Stimulated activated naive CD8-positive, alpha-beta T cell treated with anti-CD3 and anti-CD28 coated beads, Interleukin-15, amount 100 ng/mL, for 72 hours (primary cell): Measurements from ENCODE around the gene SIDT2.
"Not testable (repeated sequence)": the region's sequence is repeated elsewhere in the genome, so short reads cannot be mapped to it uniquely, and the experiment has no call there.

Source experiments
- ATAC-seq: fragments of 150-1000 bp; cut with Tn5 transposase; 2 replicates; pipeline ENCODE4 v1.10.0; 2021; ENCODE audit warnings: mild to moderate bottlenecking, moderate library complexity
- DNase-seq, 2 donors: peaks; one replicate each; pipeline ENCODE4 v3.0.0; 2021 to 2022
- H3K27ac Mint-ChIP-seq, 2 donors: one replicate each; pipeline ENCODE4 v1.8.0; 2022; ENCODE audit warnings: mild to moderate bottlenecking in 2 of 2, mixed read lengths in 2 of 2, moderate library complexity in 2 of 2
- H3K27me3 Mint-ChIP-seq: one replicate; pipeline ENCODE4 v1.8.0; 2022; ENCODE audit warnings: mixed read lengths
- H3K4me1 Mint-ChIP-seq: one replicate; pipeline ENCODE4 v1.8.0; 2022; ENCODE audit warnings: mild to moderate bottlenecking, mixed read lengths
- H3K4me3 Mint-ChIP-seq, 2 donors: one replicate each; pipeline ENCODE4 v1.8.0; 2022; ENCODE audit warnings: mild to moderate bottlenecking in 2 of 2, mixed read lengths in 2 of 2, moderate library complexity in 1 of 2
- H3K9me3 Mint-ChIP-seq, 2 donors: one replicate each; pipeline ENCODE4 v1.8.0; 2022; ENCODE audit warnings: mixed read lengths in 2 of 2

The SIDT2 gene

DNA sequence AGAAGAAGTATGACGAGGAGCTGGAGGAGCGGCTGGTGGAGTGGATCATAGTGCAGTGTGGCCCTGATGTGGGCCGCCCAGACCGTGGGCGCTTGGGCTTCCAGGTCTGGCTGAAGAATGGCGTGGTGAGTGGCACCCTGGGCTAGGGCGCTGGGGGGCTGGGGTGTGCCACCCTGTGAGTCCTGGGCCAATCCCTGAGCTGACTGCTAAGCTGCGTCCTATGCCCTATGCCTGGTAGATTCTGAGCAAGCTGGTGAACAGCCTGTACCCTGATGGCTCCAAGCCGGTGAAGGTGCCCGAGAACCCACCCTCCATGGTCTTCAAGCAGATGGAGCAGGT is 24.5 kb downstream of the SIDT2 start:
- Mint-ChIP-seq H3K9me3 (no peaks in the 10 kb centered on the region), H3K27me3 (no peaks in the 10 kb centered on the region), H3K27ac (peak overlapping the region in 1 of 2 donors; percentile 37), H3K4me1 (peaks cover 11% of the 10 kb centered on the region), H3K4me3 (no peak overlapping the region)
- DNase-seq (no peak), ATAC-seq (peak; percentile 10)

DNA sequence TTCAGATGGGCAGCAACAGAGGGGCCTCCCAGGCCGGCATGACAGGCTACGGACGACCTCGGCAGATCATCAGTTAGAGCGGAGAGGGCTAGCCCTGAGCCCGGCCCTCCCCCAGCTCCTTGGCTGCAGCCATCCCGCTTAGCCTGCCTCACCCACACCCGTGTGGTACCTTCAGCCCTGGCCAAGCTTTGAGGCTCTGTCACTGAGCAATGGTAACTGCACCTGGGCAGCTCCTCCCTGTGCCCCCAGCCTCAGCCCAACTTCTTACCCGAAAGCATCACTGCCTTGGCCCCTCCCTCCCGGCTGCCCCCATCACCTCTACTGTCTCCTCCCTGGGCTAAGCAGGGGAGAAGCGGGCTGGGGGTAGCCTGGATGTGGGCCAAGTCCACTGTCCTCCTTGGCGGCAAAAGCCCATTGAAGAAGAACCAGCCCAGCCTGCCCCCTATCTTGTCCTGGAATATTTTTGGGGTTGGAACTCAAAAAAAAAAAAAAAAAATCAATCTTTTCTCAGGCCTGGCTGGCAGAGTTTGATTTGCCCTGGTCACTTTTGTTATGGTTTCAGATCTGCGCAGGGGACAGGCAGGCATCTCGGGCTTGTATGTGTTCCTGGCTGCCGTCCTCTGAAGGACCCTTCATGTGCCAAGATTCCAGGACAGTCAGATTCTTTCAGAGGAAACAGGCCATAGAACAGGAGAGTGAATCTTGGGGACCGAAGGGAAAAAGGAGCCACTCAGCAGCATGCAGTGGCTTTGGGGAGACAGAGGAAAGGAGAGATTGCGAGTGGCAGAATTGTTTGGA is 25.9 kb downstream of the SIDT2 start:
- H3K27me3 Mint-ChIP-seq, result no peaks in the 10 kb centered on the region
- H3K4me3 Mint-ChIP-seq, result no peak overlapping the region
- H3K9me3 Mint-ChIP-seq, result no peaks in the 10 kb centered on the region
- peaks cover 11% of the 10 kb centered on the region for H3K4me1 Mint-ChIP-seq
- H3K27ac Mint-ChIP-seq, result peak overlapping the region in 1 of 2 donors; percentile 37
- ATAC-seq, result no peak
- DNase-seq, result no peak

DNA sequence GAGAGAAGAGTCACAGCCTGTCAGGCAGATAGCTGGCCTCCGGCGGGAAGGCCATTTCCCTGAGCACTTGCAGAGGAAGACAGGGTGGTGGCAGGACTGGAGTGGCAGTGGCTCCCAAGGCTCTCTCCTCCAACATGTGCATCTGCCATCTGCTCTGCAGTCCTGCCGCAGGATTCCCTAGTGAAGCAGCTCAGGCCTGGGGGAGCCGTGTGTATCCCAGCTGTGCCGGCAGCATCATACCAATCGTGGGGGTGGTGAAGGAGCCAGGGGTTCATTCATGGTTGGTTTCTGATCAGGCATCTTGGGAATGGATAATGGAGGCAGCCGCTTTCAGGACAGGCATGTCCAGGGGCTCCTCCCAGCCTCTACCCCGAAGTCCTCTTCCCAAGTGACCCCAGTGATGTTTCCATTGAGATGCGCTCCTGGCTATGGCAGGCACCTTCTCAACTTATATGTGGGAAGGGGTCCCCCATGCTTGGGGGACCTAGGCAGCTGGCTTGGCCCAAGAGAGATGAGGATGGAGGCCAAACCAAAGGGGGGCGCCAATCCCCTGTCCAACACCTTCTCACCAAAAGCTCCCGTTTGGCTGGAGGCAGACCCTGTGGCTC is 26.8 kb downstream of the SIDT2 start:
- H3K27me3 Mint-ChIP-seq, result no peaks in the 10 kb centered on the region
- H3K27ac Mint-ChIP-seq, result peak overlapping the region in 1 of 2 donors; percentile 48
- DNase-seq (no peak), ATAC-seq (no peak)
- H3K9me3 Mint-ChIP-seq, result no peaks in the 10 kb centered on the region
- no peak overlapping the region for H3K4me3 Mint-ChIP-seq
- H3K4me1 Mint-ChIP-seq, result peaks cover 11% of the 10 kb centered on the region

DNA sequence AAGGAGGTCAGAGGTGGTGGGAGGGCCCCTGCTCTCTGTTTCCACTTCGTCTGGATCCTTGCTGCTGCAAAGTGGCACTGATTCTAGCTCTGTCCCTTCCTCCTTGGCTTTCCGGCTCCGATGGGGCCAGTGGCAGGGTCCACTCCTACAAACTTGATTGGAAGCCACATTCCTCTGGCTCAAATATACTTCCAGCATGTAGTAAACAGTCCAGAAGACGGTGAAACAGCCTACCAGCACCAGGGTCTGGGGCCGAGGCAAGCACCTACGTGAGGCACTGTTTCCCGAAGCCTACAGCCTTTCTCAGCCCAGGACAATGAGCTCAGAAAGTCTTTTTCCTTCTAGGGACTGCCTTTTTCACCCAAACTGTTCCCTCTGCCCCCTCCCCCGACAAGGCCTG is 27.6 kb downstream of the SIDT2 start:
- not testable (repeated sequence) for H3K27me3 Mint-ChIP-seq, H3K9me3 Mint-ChIP-seq, H3K27ac Mint-ChIP-seq, ATAC-seq, DNase-seq, H3K4me1 Mint-ChIP-seq, H3K4me3 Mint-ChIP-seq

DNA sequence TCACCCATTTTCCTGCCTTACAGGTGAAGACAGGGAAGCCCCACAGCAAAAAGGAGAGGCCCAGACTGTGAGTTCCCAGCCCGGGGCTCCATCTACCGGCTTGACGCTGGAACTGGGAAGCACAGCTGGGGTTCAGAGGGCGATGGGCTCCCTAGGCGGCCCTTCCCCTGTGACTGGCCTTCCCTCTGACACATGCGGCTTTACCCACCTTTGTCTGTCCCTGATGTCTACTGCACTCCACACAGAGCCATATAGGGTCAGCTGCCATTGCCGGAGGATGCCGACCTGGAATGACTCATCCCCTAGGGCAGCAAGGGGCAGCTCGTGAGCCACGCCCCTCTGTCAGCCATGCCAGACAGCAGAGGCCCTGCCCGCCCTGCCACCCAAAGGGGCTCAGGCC is 28.3 kb downstream of the SIDT2 start:
- H3K4me3 Mint-ChIP-seq, DNase-seq, H3K27ac Mint-ChIP-seq, H3K4me1 Mint-ChIP-seq, H3K27me3 Mint-ChIP-seq, ATAC-seq, H3K9me3 Mint-ChIP-seq: not testable (repeated sequence)

DNA sequence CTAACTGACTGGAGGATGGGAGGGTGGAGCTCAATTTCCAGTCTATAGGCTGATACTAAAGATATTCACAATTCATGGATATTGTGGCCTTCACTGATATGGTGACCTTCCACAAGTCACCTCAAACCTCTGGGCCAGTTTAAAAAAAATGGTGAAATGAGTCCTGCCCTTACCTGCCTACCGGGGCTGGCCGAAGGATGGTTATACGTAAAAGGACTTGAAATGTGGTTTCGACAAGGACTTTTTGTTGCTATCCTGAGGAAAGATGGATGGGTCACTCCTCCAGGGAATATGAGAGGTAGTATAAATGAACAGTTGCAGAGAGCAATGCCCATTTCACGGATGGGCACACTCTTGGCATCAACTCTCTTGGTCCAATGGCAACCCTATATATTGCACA is 28.9 kb downstream of the SIDT2 start:
- not testable (repeated sequence) for ATAC-seq, H3K27me3 Mint-ChIP-seq, DNase-seq, H3K9me3 Mint-ChIP-seq, H3K4me3 Mint-ChIP-seq, H3K27ac Mint-ChIP-seq, H3K4me1 Mint-ChIP-seq

DNA sequence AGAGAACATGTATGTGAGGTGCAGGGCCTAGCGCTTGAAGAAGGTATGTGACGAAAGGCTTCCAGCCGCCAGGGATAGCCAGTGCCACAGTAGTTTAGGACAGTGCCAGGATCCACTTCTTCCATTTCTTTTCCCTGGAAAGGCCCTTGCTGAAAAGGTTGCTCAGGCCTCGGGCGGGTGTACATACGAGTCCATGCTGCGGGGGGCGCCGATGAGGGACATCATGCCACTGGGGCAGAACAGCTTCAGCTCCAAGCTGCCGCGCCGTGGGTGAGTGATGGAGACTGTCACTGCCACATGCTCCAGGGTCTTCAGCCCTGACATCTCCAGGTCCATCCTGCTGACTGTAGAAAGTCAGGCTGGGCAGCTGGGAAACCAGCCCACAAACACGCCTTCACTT is 30.2 kb downstream of the SIDT2 start:
- H3K27ac Mint-ChIP-seq, result peak overlapping the region in 1 of 2 donors; percentile 23
- not testable (repeated sequence) for ATAC-seq

DNA sequence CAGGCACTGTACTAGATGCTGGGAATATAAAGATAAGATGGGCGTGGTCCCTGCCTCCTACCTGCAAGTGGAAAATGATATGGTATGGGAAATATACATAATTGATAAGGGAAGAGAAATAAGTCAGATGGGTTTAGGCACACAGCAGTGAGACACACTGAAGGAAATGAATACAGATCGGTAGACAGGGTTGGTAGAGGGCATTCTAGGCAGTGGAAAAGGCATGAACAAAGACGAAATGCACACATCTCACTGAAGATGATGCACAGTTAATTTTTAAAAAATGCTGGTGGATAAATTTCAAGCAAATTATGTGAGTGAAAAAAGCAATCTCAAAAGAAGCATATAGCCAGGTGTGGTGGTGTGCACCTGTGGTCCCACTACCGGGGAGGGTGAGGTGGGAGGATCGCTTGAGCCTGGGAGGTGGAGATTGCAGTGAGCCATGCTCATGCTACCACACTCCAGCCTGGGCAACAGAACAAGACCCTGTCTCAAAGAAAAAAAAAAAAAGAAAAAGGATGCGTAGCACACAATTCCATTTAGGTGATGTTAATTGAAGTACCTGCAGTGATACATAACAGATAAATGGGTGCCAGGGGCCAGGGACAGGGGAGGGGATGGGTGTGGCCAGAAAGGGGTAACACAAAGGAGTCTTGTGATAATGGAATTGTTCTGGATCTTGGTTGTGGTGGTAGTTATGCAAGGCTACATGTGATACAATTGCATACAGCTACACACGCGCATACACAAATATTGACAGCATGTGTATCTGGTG is 31.0 kb downstream of the SIDT2 start:
- H3K27ac Mint-ChIP-seq, H3K27me3 Mint-ChIP-seq, H3K4me3 Mint-ChIP-seq, ATAC-seq, H3K4me1 Mint-ChIP-seq, DNase-seq, H3K9me3 Mint-ChIP-seq: not testable (repeated sequence)

More for the DNA sequence above, 30.2 kb downstream of the SIDT2 start:
- not testable (repeated sequence) for H3K4me1 Mint-ChIP-seq, H3K4me3 Mint-ChIP-seq, H3K9me3 Mint-ChIP-seq, H3K27me3 Mint-ChIP-seq, DNase-seq

DNA sequence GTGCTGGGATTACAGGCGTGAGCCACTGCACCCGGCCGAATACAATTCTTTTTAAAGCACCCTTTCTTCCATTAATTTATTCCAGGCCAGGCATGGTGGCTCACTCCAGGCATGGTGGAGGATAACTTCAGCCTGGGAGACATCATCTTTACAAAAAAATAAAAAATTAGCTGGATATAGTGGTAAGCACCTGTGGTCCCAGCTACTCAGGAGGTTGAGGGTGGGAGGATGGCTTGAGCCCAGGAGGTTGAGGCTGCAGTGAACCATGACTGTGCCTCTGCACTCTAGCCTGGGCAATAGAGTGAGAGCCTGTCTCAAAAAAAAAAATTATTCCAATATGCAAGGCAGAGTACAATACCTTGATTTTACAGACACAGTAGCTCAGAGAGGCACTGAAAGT is 32.1 kb downstream of the SIDT2 start:
- H3K27ac Mint-ChIP-seq, result no peak overlapping the region
- DNase-seq, result no peak
- no peaks in the 10 kb centered on the region for H3K27me3 Mint-ChIP-seq
- H3K9me3 Mint-ChIP-seq, result no peaks in the 10 kb centered on the region
- no peak overlapping the region for H3K4me3 Mint-ChIP-seq
- no peak for ATAC-seq
- H3K4me1 Mint-ChIP-seq, result no peaks in the 10 kb centered on the region

DNA sequence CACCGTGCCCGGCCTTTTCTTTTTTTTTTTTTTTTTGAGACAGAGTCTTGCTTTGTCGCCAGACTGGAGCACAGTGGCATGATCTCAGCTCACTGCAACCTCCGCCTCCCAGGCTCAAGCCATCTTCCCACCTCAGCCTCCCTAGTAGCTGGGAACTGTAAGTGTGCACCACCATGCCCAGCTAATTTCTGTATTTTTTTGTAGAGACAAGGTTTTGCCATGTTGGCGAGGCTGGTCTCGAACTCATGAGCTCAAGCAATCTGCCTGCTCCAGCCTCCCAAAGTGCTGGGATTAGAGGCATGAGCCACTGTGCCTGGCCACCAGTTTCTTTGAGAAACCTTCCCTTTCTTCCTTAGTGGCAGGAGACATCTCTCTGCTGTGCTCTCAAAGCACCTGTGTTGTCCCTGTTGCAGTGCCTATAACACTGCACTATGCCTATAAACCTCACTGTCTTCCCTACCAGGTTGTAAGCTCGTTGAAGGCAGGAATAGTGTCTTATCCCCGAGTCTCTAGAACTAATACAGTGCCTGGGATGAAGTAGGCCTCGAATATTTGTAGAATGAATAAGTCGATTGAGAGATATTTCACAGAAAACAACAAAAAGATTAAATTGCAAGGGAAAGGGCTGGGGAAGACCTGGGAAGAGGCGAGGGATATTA is 34.3 kb downstream of the SIDT2 start:
- Mint-ChIP-seq H3K27me3 (no peaks in the 10 kb centered on the region), H3K4me1 (no peaks in the 10 kb centered on the region), H3K9me3 (no peaks in the 10 kb centered on the region), H3K27ac (no peak overlapping the region), H3K4me3 (no peak overlapping the region)
- ATAC-seq, result no peak
- no peak for DNase-seq

DNA sequence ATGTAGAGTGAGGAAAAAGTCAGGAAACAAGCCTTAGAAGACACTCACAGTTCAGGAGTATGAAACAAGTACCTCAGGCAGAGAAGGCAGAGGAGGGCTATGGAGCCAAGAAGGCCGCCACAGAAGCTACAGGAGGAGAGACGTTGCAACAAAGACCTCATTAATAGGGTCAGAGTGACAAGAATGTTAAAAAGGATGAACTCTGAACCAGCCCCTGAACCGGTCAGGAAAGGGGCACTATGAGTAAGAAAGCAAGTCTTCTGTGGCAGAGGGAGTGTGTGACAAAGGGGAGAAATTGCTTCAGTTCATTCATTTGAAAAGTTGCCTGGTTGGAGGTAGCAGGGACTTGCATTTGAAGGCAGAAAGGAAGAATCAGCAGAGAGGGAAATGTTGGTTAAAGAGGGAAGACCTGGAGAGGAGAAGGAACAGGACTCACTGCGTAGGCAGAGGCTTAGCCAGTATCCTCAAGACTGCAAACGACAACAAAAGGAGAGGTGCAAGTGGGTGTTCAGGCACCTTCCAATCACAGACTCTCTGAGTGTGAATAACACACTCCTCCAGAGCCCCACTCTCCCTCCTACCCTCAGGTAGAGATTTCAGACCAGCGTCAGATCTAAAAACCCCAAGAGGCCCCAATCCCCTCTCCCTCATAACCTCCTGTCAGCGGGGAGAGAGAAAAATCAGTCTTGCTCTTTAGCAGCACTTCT is 36.0 kb downstream of the SIDT2 start:
- no peaks in the 10 kb centered on the region for H3K9me3 Mint-ChIP-seq
- DNase-seq (no peak), ATAC-seq (no peak)
- H3K4me1 Mint-ChIP-seq, result no peaks in the 10 kb centered on the region
- peak overlapping the region in 1 of 2 donors; percentile 46 for H3K27ac Mint-ChIP-seq
- no peaks in the 10 kb centered on the region for H3K27me3 Mint-ChIP-seq
- H3K4me3 Mint-ChIP-seq, result no peak overlapping the region

DNA sequence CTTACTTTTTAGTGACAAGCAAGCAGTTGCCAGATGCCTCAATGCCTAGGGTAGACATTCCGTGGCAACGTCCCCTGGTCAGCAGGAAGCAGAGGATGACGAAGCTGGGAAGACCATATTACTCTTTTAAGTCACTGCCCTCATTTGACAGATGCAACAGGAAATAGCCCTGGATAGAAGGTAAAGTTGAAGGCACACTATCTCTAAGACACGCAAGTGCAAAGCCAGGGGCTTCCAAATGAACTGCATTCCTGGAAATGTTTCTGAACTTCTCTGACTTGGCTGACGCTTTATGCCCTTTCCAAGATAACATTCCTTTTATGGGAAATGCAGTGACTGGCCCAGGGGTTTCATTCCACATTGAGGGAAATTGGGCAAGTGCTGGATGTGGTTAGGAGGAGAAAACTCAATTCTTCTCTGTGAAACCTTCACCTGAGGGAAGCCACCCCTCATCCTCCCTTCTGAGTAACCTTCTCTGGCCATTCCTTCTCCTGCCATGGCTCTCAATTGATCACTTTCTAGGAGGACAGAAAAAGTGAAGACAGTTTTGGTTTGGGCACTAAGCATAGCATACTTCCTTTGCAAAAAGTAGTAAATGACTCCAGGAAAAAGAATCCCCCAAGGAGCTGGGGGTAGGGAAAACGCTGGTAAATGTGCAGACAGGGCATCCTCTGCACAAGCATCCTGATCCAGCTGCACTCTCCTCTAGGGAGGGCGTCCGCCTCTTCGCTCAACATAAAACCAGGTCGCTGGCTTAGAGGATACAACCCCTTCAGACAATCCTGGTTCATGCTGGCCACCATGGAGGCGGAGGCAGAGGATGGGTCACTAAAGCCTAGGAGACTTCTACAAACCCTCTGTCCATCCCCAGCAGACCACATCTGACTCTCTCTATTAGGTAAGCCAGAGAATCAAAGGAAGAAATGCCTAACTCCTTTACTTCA is 38.9 kb downstream of the SIDT2 start:
- no peaks in the 10 kb centered on the region for H3K9me3 Mint-ChIP-seq
- H3K4me3 Mint-ChIP-seq, result no peak overlapping the region
- H3K4me1 Mint-ChIP-seq, result no peaks in the 10 kb centered on the region
- ATAC-seq (no peak), DNase-seq (no peak)
- peak overlapping the region; percentile 30 to 66 for H3K27ac Mint-ChIP-seq
- no peaks in the 10 kb centered on the region for H3K27me3 Mint-ChIP-seq

DNA sequence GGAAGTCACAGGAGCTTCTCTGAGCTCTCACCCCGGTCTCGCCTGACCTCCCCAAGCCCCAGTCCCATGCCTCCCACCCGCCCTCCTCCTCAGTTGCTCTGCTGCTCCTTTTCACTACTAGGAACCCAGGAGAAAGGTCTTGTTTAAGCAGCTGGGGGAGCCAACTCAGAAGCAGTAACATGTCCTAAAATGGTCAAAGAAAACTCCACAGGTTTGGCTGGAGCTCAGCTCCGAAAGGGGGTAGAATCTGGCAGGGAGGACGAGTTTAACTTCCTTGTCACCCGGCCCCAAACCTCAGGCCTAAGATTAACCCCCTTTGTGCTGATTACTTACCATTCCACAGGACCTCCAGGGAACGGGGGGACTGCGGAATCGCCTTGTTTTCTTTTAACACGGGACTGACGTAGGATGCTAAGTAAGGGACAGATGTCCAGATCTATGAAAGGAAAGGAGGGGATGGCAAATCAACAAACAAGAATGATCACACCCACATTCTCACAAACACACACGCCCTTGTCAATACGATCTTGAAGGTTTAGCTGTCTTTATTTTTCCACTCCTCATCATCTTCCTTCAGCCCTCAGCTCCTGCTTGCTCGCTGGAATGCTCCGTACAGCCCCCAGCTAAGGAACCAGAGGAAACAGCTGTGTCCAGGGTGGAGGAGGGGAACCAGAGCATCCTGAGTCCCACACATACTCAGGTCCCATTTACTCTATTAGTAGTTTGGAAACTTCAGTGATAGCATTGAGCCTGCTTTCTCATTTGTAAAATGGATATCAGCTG is 39.8 kb downstream of the SIDT2 start:
- Mint-ChIP-seq H3K4me1 (no peaks in the 10 kb centered on the region), H3K27ac (peak overlapping the region; percentile 30), H3K9me3 (no peaks in the 10 kb centered on the region), H3K27me3 (no peaks in the 10 kb centered on the region), H3K4me3 (no peak overlapping the region)
- DNase-seq (no peak), ATAC-seq (no peak)

DNA sequence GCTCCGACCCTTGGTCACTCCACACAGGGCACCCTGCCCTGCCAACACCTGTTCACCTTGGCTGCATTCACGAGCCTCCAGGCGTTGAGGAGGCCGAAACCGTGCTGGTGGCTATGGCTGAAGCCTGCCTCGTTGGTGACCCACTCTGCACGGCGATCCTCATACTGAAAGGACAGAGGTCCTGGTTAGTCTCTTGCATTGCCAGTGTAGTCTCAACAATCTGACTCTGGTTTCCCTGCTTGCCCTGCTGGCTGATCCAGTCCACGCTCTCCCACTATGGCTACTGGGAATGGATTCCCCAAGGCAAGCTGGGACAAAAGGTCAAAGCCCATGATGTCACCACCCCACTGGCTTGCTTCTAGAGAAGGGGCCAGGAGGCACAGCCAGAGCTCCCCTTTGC is 40.5 kb downstream of the SIDT2 start:
- ATAC-seq, result no peak
- Mint-ChIP-seq H3K4me3 (no peak overlapping the region), H3K27me3 (no peaks in the 10 kb centered on the region), H3K4me1 (no peaks in the 10 kb centered on the region), H3K9me3 (no peaks in the 10 kb centered on the region), H3K27ac (no peak overlapping the region)
- DNase-seq, result no peak
